Upper lobe of left lung (tissue), 4 donors: ENCODE results near the gene XIRP1.

ENCODE experiments used
- CTCF ChIP-seq, 6 experiments: fragments of 450-650 bp in 4 of 6; fragments of 200-600 bp in 2 of 6; sonication (generic) in 2 of 6; IDR thresholded peaks; one replicate each; pipeline ENCODE4 v1.5.1; 2016 to 2019; ENCODE audit warnings: antibody characterized with exemption in 6 of 6
- EP300 ChIP-seq, 4 donors: sonication (generic); formaldehyde crosslinking; IDR thresholded peaks; one replicate each; pipeline ENCODE4 v1.5.1; 2017; ENCODE audit warnings: antibody characterized with exemption in 4 of 4, control low read depth in 2 of 4
- POLR2A ChIP-seq, 4 donors: fragments of 450-650 bp; IDR thresholded peaks; one replicate each; pipeline ENCODE4 v1.5.1; 2016 to 2017; ENCODE audit warnings: antibody characterized with exemption in 4 of 4, mild to moderate bottlenecking in 2 of 4

- TF ChIP-seq POLR2A (IDR thresholded peaks at IDR 0.05) (no peak), CTCF (IDR thresholded peaks at IDR 0.05) (no peak), EP300 (IDR thresholded peaks at IDR 0.05) (no peak)
Observed at GRCh38 chr3:39165518-39165917, 26.9 kb downstream of the XIRP1 start.
